GM19455 (cell line): ENCODE results near the gene HDAC5.
"Not testable (repeated sequence)": the region's sequence is repeated elsewhere in the genome, so short reads cannot be mapped to it uniquely, and the experiment has no call there.

Source experiments
- ATAC-seq: cut with Tn5 transposase; IDR thresholded peaks from one replicate; pipeline ENCODE4 v1.9.1; 2021; ENCODE audit not compliant: unreplicated experiment

The HDAC5 gene

DNA sequence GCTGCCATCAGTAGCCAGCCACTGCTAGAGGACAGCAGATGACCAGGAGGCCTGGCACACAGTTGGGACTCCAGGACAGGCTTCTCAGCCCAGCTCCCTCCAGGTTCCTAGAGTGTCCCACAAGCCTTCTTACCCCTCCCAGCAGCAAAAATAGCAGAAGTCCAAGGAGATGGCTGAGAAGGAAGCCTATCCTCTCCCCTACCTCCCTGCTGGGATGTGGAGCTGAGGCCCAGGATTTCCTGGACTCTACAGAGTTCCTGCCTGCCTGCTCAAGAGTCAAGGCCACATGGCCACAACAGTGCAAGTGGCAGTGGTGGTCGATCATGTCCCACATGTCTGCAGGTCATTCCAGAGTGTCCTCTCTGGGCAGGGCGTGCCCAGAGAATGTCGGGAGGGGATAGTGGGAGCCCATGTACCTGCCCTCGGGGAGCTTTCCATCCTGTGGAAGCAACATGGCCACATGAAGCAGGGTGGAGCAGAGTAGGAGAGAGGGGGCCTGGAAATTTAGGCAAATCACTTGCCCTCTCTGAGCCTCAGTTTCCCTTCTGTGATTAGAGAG lies 10.6 kb upstream of the HDAC5 start:
- ATAC-seq = no peak

DNA sequence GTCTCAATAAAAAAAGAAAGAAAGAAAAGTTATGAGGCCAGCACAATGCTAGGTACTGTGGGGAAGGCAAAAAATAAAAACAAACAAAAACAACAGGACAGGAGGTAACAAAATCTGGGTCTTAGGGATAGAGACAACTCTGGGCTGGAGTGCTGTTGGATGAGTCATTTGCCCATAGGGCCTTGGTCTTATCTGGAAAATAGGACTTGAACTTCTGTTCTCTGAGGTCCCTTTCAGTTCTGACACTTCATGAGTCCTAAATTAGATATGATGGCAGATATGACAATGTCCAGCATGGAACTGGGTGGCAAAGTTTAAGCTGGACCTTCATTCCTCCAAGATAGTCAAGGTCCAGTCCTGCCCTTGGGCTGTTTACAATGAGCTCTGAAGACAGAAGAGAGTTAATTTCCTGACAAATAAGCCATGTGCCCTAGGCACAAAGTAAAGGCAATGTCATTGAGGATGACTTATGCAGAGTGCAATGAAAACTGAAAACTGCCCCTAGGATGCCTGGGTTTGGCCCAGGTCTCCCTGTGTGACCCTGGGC lies 8.9 kb upstream of the HDAC5 start:
- ATAC-seq = no peak

DNA sequence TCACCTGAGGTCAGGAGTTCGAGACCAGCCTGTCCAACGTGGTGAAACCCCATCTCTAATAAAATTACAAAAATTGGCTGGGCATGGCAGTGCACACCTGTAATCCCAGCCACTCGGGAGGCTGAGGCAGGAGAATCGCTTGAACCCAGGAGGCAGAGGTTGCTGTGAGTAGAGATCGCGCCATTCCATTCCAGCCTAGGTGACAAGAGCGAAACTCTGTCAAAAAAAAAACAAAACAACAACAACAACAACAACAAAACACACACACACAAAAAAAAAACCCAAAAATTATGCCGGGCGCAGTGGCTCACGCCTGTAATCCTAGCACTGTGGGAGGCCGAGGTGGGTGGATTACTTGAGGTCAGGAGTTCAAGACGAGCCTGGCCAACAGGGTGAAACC lies 7.9 kb upstream of the HDAC5 start:
- not testable (repeated sequence) for ATAC-seq

DNA sequence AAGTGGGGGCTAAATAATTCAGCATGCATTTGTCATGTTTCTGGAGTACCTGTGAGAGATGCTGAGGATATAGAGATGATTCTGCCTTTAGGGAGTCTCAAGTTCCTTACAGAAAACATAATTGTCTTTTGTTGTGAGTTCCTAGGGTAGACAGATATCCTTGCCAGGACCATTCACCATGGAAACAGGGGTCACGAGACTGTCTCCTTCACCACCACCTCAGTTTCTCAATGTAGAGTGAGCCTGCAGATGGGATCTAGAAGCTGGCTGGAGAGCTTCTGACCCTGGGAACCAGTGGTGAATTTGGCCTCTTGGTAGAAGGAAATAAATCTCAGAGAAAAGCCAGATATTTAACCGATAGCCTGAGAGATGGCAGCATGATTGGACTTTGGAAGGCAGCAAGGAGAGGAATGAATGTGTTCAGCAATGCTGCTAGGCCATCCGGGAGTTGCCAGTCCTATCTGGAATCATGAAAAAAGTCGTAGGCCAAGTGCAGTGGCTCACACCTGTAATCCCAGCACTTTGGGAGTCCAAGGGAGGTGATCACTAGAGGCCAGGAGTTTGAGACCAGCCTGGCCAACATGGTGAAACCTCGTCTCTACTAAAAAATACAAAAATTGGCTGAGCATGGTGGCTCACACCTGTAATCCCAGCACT lies 7.4 kb upstream of the HDAC5 start:
- no peak for ATAC-seq

DNA sequence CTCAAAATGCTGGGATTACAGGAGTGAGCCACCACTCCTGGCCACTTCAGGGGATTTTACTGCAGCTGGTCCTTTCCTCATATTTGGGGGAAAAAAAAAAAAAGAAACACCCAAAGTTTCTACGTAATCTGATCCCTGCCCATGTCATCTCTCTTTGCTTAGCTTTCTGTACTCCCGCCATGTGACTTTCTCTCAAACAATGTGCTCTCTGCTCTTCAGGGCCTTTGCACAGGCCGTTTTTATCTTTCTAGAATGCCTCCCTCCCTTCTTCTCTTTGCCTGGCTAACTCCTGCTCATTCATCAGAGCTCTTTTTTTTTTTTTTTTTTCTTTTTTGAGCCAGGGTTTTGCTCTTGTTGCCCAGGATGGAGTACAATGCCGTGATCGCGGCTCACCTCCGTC lies 4.9 kb upstream of the HDAC5 start:
- ATAC-seq = no peak

DNA sequence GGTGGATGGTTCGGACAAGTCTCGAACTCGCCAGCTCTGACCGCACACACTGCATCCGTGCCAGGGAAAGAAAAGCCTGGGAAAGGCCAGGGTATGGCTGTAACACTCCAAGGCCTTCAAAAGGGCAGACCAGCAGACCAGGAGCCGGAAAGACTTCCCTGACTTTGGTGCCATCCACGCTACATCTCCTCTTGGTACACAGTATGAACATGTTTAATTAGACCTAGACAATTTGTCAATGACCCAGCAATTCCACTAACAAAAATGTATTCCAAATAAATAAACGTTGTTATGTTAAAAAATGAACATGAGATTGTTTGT lies 637 bp upstream of the HDAC5 start:
- no peak for ATAC-seq

DNA sequence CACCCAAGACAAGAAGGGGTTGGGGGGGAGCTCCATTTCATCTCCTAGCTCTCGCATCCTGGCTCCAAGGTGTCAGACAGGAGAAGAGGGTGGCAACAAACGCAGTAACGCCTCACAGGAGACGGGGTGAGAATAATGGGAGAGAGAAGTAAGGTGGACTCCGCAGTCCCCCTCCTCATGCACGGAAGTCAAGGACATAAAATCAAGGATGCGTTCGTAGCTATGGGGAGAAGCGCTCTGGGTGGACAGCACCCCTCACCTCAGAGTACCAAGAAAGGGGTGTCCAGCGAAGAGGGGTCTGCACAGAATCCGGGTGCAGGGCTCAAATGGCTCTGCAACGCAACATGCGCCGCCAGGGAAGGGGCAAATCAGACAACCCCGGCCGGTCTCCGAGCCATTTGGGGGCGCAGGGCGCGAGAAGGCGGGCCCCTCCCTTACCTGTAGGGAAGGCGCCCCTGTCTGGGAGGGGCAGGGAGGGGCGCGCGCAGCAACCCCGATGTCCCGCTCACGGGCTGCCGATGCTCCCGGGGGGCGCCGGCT lies 555 bp downstream of the HDAC5 start:
- ATAC-seq = no peak

DNA sequence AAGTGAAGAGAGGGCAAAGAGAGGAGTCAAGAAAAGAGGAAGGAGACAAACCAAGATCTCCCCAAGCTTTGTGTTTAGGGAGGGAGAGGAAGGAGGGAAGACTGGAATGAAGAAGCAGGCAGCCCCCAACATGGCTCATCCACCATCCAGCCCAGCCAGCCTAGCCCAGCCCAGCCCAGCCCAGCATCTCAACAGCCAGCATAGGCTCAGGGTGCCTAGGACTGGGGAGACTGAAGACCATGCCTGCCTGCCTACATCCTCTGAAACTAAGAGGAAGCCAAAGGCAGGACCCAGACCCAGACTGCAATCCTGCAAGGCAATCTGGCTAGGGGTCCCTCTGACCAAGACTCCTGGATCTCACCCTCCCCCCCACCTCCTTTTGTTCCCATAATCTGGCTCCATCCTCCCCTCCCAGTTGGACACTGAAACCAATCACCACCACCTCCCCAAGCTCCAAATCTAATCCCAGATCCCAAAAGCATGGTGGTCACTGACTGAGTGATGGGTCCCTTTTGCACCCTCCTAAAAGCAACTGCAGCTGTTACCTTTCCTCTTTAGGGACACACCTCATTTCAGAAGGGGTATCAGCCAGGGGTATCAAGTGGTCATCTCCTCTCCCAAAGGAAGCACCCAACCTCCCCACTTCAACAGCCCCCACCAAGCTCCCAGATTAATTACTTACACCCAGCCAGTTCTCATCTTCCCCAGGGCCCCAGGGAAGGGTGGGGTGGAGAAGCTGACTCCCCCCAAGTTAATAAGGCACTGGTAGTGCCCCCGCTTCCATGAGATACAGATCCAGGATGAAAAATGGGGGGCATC lies 1.2 kb downstream of the HDAC5 start:
- no peak for ATAC-seq

DNA sequence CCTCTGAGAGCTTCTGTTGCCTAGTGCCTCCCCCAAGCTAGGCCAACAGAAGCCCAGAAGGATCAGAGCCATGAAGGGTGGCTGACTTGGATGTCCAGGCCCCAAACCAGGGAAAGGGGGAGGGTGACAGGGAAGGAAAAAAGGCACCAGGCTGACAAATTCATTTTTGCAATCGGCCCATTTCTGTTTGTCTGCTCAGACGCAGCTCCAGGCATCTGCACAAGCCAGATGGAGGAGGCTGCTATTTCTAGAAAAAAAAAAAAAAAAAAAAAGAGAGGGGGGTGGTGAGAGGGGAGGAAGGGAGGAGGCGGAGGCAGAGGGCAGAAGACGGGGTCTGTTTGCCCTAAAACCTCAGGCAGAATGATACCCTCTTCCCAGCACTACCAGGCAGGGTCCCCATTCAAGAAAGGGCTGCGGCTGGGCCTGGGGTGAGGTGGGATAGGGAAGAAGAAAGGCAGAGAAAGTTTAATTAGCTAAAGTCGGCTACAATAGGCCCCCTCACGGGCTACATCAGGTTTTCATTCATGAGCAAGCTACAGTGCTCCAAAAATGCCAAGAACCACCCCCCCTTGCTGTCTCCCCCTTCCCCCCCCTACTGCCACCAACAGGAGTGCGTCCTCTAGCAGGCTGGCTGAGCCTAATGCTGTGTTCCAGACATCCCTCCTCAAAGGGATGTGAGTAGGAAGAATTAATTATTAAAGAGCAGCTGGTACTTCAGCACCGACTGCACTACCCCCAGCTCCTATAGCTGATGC lies 2.4 kb downstream of the HDAC5 start:
- ATAC-seq = no peak

DNA sequence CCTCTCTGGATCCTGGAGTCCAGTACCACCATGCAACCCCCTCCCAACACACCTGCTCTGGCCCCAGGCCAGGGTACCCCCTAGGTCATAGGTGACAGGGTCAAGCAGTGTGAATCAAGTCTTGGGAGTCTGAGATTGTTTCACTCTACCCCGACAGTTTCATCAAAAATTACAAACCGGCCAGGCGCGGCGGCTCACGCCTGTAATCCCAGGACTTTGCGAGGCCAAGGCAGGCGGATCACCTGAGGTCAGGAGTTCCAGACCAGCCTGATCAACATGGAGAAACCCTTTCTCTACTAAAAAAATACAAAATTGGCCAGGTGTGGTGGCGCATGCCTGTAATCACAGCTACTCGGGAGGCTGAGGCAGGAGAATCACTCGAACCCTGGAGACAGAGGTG lies 3.2 kb downstream of the HDAC5 start:
- not testable (repeated sequence) for ATAC-seq

DNA sequence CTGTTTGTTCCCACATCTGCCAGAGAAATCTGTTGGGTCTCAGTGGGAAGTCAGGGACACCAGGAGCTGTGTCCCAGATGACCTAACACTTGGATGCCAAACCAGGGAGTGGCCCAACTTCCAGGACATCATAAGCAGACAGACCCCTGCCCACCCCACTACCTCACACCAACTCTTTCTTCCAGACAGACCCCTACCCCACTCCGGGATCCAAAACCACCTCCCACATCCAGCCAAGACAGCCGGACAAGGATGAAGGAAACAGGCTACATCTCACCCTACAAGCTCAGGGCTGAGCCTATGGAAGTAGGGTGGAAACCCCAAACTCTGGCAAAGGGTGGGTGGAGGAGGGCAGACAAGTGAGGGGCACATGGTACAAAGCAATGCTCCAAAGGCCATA lies 3.6 kb downstream of the HDAC5 start:
- ATAC-seq = no peak

DNA sequence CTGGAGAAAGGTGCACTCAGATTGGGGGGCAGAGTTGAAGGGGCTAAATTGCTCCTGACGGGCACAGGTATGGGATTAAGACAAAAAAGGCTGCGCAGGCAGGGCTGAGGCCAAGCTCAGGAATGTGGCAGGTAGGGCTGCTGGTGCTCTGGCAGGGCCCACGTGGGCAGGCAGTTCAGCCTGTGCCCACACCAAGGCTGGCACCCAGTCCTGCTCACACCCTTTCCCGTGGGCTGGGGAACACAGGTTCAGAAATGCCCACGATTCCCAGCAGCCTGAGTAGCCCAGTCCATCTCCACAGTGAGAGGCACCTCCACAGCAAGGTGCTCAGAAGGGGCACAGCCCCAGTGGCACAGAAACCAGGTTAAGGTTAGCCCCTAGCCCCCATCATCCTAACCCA lies 4.4 kb downstream of the HDAC5 start:
- no peak for ATAC-seq

DNA sequence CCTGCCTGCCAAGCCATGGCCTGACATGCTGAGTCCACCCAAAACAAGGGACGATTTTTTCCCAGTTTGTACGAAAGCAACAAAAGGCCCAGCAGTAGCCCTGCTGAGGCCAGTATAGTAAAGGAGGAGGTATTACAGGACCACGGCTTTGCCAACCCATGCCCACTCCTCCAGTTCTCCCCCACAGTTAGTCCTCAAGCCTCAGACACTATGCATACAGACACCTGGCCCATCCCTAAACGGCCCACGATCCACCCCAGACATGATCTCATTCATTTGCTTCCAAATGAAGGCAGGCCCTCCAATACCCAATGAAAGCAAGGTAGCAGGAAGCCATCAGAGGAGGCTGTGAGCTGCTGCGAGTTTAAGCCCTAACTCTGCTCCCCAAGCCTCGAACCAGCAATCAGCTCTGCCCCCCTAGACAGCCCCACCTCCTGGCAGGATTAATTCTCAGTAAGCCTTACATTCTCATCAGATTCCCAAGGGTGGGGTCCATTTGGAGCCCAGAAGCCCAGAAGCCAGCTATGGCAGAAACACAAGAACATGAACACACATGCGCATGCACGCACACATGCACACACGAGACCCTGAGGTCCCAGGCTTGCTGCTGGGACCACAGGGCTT lies 4.9 kb downstream of the HDAC5 start:
- ATAC-seq = no peak

DNA sequence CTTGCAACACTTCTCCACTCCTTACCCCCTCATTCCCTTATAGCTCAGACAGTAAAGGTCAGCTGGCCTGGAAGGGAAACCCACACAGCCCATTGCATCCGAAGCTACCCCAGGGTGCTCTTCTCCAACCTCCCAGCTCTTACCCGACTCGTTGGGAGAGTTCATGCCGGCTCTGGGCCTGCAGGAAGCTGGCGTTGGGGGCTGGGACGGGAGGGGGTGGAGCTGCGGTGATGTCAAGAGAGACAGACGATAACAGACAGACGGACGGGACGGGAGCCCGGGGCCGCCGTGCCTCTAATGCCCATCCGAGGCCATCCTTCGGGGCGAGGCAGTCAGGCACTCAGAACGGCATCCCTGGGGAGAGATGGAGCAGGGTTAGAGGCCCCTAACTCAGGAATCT lies 6.1 kb downstream of the HDAC5 start:
- ATAC-seq = no peak

DNA sequence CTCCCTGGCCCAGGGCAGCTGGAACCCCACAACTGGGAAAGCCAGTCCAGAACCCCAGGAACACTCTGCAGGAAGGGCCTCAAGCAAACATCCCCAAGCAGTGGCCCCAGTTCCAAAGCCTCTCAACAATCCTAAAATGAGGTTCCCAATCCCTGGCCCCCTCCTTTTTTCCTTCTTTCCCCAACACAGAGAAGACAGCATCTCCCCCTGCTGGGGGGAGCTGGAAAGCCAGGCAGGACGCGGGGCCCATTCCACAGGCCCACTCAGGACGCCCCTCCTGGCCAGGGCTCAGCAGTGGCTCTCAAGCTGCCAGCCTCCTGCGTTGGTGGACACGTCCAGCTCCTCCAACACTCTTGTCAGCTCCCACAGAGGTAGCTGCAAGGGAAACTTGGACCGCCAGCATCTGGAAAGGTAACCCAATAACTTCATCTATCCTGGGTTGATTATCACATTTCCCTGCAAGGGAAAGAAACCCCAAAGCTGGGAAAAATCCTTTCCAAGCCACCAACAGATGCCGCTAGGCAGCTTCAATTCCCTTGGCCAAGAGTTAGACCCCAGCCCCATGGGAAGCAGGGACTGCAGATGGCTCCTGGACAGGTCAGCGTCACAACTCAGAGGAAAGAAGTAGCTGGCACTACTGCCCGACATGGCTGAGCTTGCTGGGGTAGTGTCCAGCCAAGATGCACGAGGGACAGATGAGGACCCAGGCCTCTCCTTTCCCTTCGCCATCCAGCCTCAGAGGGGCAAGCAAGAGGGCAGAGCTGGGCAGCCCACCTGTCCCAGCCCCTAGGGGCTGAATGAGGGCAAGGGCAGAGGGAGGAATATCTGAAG lies 7.6 kb downstream of the HDAC5 start:
- ATAC-seq = no peak

DNA sequence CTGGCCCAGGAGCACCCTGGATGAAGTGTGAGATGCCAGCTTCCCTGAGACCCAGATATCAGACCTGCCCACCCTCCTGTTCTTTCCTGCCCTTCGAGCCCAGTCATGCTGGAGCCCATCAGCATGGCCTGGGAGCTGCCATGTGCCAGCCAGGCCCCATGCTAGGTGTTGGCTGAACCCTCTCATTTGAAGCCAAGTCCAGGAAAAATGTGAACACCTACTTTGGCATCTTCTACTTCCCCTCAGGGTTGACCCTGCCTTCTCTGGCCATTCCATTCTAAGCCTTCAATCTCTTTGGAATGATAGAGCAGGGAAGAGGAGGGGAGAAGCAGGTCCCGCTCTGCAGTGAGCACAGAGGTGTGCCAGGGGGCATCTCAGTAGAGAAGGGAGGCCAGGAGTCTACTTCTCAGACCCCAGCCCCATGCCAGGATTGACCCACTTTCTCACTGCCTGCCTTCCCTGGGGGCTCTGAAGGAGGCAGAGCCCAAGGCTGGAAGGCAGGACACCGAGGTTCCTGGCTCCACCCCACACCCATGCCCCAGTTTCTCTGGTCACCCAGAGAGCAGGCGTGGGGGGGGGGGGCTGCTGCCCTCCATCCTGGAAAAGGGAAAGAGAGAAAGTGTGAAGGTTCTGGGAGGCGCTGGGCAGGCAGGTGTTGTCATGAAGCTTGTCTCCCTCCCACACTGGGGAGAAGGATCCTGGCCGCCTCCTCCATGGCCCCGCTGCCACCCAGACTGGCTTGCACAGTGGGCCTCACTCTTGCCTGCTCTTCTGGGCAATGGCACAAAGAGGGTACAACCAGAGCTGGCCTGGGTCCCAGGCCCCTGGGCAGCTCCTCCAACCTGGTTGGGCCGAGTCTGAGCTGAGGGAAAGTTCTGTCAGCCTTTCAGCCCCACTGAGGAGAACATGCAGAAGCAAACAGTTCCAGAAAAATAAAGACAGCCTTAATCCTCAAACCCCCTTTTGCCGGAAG lies 9.3 kb downstream of the HDAC5 start:
- ATAC-seq = no peak

DNA sequence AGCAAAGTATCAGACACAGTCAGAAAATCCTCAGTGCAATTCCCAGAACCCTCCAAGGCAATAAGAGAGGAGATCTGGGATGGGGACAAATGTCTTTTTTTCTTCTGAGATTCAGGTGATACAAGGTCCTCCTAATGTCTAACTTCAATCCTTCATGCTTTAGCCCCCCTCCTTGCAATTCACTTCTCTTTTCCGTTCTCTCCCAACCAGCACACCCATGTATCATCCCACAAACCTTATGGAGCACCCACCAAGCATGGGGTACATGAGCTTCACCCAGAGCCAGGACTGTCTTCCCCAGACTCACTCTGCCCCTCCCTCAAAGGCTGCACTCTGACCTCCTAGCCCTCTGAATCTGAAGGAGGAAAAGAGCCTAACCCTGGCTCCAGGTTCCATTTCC lies 10.1 kb downstream of the HDAC5 start:
- no peak for ATAC-seq
